Measurements from ENCODE around the gene GOLGA1.

- no peak for TF ChIP-seq POLR2A (IDR thresholded peaks at IDR 0.05)
- no peak for TF ChIP-seq CTCF (IDR thresholded peaks at IDR 0.05)
- no peak for TF ChIP-seq POLR2AphosphoS5 (IDR thresholded peaks at IDR 0.05)
These were observed 112.2 kb downstream of the GOLGA1 start for GRCh38 chr9:124828489-124829333.

Data from upper lobe of left lung (tissue), 4 donors.